Heart left ventricle (tissue), 13 donors: Measurements from ENCODE around the gene CALHM3.

Experiments used
- CTCF ChIP-seq, 12 donors: fragments of 200-600 bp; sonication (generic) in 4 of 12; IDR thresholded peaks; one replicate each; pipeline versions ENCODE4 v1.5.0 to v1.8.0; 2018 to 2022; ENCODE audit warnings: antibody characterized with exemption in 12 of 12, mild to moderate bottlenecking in 5 of 12
- POLR2A ChIP-seq, 2 donors: fragments of 450-650 bp; IDR thresholded peaks; one replicate each; pipeline ENCODE4 v1.6.1; 2017; ENCODE audit warnings: antibody characterized with exemption in 2 of 2, mild to moderate bottlenecking in 2 of 2, moderate library complexity in 2 of 2
- donor health status: ischemic (EF 13 %, LVEDD 7.1; RV severe dilation, severe dysfunction).
- donor health status: DM: no; HTN: yes; CAD: no.
- donor health status: DM: no; HTN: no; CAD: no.
- donor health status: ischemic (EF 25% LVEDD 6.9; RV normal size, moderate dysfunction).
- donor health status: ischemic (EF 25% LVEDD 5.7; RV mildly dilated, moderate dysfunction).
- donor health status: ischemic (EF 35%, LVEDD 5.7; RV mildly dilated, moderate dysfunction).
- donor health status: nonischemic (EF 11% LVEDD 7.7; RV severe dilation, severe dysfunction).
- donor health status: DM: yes; HTN: yes; CAD: no.
- donor health status: PGD.
- donor health status: ischemic (EF 29% LVEDD 5.4; RV normal size, mild dysfunction).
- donor health status: nonischemic (EF 23%, LVEDD 6.1; RV moderate dilation, normal function).

GRCh38 chr10:103466734-103467133 is 12.3 kb downstream of the CALHM3 start:
- TF ChIP-seq CTCF (IDR thresholded peaks at IDR 0.05) (no peak), POLR2A (IDR thresholded peaks at IDR 0.05) (no peak)
